Thyroid gland (tissue), 4 donors: Measurements from ENCODE around the gene TLE6.

Source experiments
- POLR2A ChIP-seq, 2 donors: fragments of 450-650 bp; IDR thresholded peaks; one replicate each; pipeline ENCODE4 v1.6.1; 2017; ENCODE audit warnings: antibody characterized with exemption in 2 of 2, mild to moderate bottlenecking in 2 of 2, moderate library complexity in 1 of 2
- TF ChIP-seq, protein P1 (sequence below), 6 experiments: fragments of 200-600 bp in 3 of 6; fragments of 450-650 bp in 3 of 6; sonication (generic) in 3 of 6; IDR thresholded peaks; one replicate each; pipeline ENCODE4 v1.5.1; 2016 to 2019; ENCODE audit warnings: antibody characterized with exemption in 6 of 6, mild to moderate bottlenecking in 2 of 6, inconsistent platforms in 1 of 6, moderate library complexity in 1 of 6

DNA sequence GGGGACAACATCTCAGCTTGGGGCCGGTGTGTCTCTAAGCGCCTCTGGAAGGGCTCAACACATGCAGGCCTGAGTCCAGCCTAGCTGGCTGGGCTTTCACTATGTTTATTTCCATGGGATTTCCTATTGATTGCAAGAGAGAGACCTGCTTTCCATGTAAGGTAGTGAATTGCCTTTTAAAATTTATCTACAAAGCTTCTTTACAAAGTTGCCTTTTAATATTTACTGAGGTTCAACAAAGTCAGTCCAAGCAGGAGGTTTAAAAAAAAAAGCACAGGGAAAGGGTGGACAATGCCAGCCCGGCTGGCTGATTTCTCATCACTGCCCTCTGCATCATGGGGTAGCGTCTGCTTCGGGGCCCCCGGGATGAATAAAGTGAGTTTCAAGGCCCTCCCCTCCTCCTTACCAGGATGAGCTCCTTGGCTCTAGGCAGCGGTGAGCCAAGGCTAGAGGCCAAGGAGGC, 35.9 kb downstream of the TLE6 start:
- TF ChIP-seq, protein P1, sequence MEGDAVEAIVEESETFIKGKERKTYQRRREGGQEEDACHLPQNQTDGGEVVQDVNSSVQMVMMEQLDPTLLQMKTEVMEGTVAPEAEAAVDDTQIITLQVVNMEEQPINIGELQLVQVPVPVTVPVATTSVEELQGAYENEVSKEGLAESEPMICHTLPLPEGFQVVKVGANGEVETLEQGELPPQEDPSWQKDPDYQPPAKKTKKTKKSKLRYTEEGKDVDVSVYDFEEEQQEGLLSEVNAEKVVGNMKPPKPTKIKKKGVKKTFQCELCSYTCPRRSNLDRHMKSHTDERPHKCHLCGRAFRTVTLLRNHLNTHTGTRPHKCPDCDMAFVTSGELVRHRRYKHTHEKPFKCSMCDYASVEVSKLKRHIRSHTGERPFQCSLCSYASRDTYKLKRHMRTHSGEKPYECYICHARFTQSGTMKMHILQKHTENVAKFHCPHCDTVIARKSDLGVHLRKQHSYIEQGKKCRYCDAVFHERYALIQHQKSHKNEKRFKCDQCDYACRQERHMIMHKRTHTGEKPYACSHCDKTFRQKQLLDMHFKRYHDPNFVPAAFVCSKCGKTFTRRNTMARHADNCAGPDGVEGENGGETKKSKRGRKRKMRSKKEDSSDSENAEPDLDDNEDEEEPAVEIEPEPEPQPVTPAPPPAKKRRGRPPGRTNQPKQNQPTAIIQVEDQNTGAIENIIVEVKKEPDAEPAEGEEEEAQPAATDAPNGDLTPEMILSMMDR (IDR thresholded peaks at IDR 0.05) = no peak
- TF ChIP-seq POLR2A (IDR thresholded peaks at IDR 0.05) = no peak
